ENCODE data around the gene ST8SIA2.

DNA sequence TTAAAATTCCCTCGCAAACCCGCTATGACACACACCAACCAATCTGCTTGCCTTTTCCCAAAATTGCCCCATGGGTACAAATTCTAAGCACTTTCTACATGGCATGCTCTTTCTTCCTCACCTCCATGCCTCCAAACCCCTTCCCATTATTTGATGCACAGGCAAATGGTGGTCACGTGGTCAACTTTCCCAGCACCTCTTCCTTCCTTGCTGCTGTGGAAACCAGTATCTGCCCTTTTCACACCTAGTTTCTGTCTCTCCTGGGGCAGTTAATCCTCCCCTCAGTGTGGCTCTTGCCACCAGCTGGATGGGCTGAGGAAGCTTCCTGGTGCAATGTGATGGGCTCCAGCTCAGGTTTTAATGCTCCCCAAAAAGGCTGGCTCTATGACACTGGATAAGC is 38.4 kb upstream of the ST8SIA2 start:
- TF ChIP-seq, protein P1, sequence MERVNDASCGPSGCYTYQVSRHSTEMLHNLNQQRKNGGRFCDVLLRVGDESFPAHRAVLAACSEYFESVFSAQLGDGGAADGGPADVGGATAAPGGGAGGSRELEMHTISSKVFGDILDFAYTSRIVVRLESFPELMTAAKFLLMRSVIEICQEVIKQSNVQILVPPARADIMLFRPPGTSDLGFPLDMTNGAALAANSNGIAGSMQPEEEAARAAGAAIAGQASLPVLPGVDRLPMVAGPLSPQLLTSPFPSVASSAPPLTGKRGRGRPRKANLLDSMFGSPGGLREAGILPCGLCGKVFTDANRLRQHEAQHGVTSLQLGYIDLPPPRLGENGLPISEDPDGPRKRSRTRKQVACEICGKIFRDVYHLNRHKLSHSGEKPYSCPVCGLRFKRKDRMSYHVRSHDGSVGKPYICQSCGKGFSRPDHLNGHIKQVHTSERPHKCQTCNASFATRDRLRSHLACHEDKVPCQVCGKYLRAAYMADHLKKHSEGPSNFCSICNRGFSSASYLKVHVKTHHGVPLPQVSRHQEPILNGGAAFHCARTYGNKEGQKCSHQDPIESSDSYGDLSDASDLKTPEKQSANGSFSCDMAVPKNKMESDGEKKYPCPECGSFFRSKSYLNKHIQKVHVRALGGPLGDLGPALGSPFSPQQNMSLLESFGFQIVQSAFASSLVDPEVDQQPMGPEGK (tag by site-specific recombination; IDR thresholded peaks at IDR 0.05) = no peak
- TF ChIP-seq TCF7L2 (IDR thresholded peaks at IDR 0.05; ENCODE audit: borderline replicate concordance, low read depth, low read length) = no peak
- TF ChIP-seq, protein P2, sequence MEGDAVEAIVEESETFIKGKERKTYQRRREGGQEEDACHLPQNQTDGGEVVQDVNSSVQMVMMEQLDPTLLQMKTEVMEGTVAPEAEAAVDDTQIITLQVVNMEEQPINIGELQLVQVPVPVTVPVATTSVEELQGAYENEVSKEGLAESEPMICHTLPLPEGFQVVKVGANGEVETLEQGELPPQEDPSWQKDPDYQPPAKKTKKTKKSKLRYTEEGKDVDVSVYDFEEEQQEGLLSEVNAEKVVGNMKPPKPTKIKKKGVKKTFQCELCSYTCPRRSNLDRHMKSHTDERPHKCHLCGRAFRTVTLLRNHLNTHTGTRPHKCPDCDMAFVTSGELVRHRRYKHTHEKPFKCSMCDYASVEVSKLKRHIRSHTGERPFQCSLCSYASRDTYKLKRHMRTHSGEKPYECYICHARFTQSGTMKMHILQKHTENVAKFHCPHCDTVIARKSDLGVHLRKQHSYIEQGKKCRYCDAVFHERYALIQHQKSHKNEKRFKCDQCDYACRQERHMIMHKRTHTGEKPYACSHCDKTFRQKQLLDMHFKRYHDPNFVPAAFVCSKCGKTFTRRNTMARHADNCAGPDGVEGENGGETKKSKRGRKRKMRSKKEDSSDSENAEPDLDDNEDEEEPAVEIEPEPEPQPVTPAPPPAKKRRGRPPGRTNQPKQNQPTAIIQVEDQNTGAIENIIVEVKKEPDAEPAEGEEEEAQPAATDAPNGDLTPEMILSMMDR (tag by site-specific recombination; IDR thresholded peaks at IDR 0.05) = no peak
- no peak for TF ChIP-seq ZNF133 (tag by site-specific recombination; IDR thresholded peaks at IDR 0.05)
- TF ChIP-seq ZBTB20 (tag by site-specific recombination; IDR thresholded peaks at IDR 0.05) = no peak
- TF ChIP-seq, protein P3, sequence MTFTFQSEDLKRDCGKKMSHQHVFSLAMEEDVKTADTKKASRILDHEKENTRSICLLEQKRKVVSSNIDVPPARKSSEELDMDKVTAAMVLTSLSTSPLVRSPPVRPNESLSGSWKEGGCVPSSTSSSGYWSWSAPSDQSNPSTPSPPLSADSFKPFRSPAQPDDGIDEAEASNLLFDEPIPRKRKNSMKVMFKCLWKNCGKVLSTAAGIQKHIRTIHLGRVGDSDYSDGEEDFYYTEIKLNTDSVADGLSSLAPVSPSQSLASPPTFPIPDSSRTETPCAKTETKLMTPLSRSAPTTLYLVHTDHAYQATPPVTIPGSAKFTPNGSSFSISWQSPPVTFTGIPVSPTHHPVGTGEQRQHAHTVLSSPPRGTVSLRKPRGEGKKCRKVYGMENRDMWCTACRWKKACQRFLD (tag by site-specific recombination; IDR thresholded peaks at IDR 0.05) = no peak
- TF ChIP-seq, protein P4, sequence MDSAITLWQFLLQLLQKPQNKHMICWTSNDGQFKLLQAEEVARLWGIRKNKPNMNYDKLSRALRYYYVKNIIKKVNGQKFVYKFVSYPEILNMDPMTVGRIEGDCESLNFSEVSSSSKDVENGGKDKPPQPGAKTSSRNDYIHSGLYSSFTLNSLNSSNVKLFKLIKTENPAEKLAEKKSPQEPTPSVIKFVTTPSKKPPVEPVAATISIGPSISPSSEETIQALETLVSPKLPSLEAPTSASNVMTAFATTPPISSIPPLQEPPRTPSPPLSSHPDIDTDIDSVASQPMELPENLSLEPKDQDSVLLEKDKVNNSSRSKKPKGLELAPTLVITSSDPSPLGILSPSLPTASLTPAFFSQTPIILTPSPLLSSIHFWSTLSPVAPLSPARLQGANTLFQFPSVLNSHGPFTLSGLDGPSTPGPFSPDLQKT (IDR thresholded peaks at IDR 0.05; ENCODE audit: borderline replicate concordance, low read depth, low read length) = no peak
- TF ChIP-seq HOXA7 (CRISPR knock-in tag; IDR thresholded peaks at IDR 0.05; ENCODE audit: borderline replicate concordance) = no peak
- no peak for TF ChIP-seq ZNF549 (tag by site-specific recombination; IDR thresholded peaks at IDR 0.05)
- TF ChIP-seq, protein P5, sequence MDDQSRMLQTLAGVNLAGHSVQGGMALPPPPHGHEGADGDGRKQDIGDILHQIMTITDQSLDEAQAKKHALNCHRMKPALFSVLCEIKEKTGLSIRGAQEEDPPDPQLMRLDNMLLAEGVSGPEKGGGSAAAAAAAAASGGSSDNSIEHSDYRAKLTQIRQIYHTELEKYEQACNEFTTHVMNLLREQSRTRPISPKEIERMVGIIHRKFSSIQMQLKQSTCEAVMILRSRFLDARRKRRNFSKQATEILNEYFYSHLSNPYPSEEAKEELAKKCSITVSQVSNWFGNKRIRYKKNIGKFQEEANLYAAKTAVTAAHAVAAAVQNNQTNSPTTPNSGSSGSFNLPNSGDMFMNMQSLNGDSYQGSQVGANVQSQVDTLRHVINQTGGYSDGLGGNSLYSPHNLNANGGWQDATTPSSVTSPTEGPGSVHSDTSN (CRISPR knock-in tag; IDR thresholded peaks at IDR 0.05) = no peak
- no peak for TF ChIP-seq ZNF501 (tag by site-specific recombination; IDR thresholded peaks at IDR 0.05)
- TF ChIP-seq, protein P6, sequence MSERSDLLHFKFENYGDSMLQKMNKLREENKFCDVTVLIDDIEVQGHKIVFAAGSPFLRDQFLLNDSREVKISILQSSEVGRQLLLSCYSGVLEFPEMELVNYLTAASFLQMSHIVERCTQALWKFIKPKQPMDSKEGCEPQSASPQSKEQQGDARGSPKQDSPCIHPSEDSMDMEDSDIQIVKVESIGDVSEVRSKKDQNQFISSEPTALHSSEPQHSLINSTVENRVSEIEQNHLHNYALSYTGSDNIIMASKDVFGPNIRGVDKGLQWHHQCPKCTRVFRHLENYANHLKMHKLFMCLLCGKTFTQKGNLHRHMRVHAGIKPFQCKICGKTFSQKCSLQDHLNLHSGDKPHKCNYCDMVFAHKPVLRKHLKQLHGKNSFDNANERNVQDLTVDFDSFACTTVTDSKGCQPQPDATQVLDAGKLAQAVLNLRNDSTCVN (tag by site-specific recombination; optimal IDR thresholded peaks at IDR 0.05) = no peak
- TF ChIP-seq ZNF311 (tag by site-specific recombination; IDR thresholded peaks at IDR 0.05; ENCODE audit: borderline replicate concordance) = no peak
